ENCODE results near the gene IQCF5. TPM values are rescaled to one million over a fixed set of nuclear protein-coding genes. Genes with fewer than 3 reads are reported as not detected.

IQCF5 gene
- total RNA-seq, 1 experiment from 2014 or later = not detected

DNA sequence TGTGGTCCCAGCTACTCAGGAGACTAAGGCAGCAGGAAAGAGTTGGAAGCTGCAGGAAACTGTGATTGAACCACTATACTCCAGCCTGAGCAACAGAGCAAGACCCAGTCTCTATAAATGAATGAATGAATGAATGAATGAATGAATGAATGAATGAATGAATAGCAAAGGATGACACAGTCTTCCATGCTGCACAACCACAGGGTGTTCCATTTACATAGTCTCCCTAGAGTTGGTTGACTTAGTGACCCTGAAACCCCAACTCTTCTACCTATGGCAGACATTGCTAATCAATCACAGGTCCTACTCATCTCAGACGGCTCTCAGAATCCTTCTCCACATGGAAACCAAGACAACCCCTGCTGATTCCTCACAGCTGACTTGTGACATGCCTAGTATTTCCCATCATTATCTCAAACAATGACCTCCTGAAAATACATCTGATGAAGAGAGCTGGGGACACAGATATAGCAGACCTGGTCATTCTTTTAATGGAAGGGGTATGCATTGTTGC lies 2.1 kb downstream of the IQCF5 start:
- Histone ChIP-seq H3K18ac (ENCODE audit: insufficient read length, low read depth, low read length) (no peak overlapping the region), H3K4me1 (ENCODE audit: insufficient read depth, low read length) (no peaks in the 10 kb centered on the region), H4K91ac (ENCODE audit: insufficient read length, low read depth, low read length) (no peak overlapping the region), H3K79me2 (ENCODE audit: insufficient read depth, low read length) (no peaks in the 10 kb centered on the region), H2BK12ac (ENCODE audit: insufficient read length, low read depth, low read length) (no peak overlapping the region), H3K9me3 (ENCODE audit: control insufficient read depth, low read depth, low read length) (no peaks in the 10 kb centered on the region), H3K9ac (ENCODE audit: extremely low read depth, insufficient read length, low read length) (no peak overlapping the region), H3K14ac (ENCODE audit: insufficient read depth, low read length) (no peak overlapping the region), H3K27me3 (ENCODE audit: insufficient read depth, low read length) (no peaks in the 10 kb centered on the region; the same call in 1 of the 2 replicates), H3T11ph (ENCODE audit: low read length) (no peak overlapping the region), H4K20me1 (ENCODE audit: control insufficient read depth, insufficient read depth, insufficient read length) (no peaks in the 10 kb centered on the region), H2BK20ac (ENCODE audit: low read depth, low read length, poor library complexity, severe bottlenecking) (no peak overlapping the region), H2AFZ (ENCODE audit: low read length) (no peak overlapping the region), H2AK5ac (ENCODE audit: insufficient read length, low read length) (no peak overlapping the region), H2BK120ac (ENCODE audit: low read depth, low read length, poor library complexity, severe bottlenecking) (no peak overlapping the region), H2BK15ac (ENCODE audit: low read depth, low read length) (no peak overlapping the region), H3K23me2 (ENCODE audit: insufficient read length, low read depth, low read length, poor library complexity, severe bottlenecking) (no peaks in the 10 kb centered on the region), H3K56ac (ENCODE audit: insufficient read length, low read depth, low read length) (no peak overlapping the region), H3K4ac (ENCODE audit: low read depth, low read length) (no peak overlapping the region), H3K27ac (ENCODE audit: insufficient read length, low read depth, low read length) (no peak overlapping the region), H3K23ac (ENCODE audit: insufficient read length, low read depth, low read length) (no peak overlapping the region), H3K4me2 (ENCODE audit: insufficient read depth, insufficient read length, low read length) (no peak overlapping the region), H3K79me1 (ENCODE audit: insufficient read depth, low read depth, low read length, poor library complexity, severe bottlenecking) (no peaks in the 10 kb centered on the region), H2BK5ac (ENCODE audit: insufficient read length, low read length) (no peak overlapping the region), H4K8ac (replicated peaks; ENCODE audit: insufficient read length, low read depth, low read length) (no peak overlapping the region), H4K5ac (ENCODE audit: insufficient read length, low read depth, low read length) (no peak overlapping the region)
- Mint-ChIP-seq H3K4me1 (peaks cover 0 to 15% of the 10 kb centered on the region in 2 experiments; a peak in 3 of 4 replicates), H3K9me3 (no peaks in the 10 kb centered on the region; a peak in 1 of 5 replicates), H3K27ac (no peak overlapping the region), H3K36me3 (ENCODE audit: insufficient read depth in 1 of 3, low read depth in 3 of 3) (no peaks in the 10 kb centered on the region; a peak in 1 of 7 replicates), H3K4me3 (no peak overlapping the region), H3K27me3 (ENCODE audit: low read depth) (peaks cover 18% of the 10 kb centered on the region)
- TF ChIP-seq, protein P1, sequence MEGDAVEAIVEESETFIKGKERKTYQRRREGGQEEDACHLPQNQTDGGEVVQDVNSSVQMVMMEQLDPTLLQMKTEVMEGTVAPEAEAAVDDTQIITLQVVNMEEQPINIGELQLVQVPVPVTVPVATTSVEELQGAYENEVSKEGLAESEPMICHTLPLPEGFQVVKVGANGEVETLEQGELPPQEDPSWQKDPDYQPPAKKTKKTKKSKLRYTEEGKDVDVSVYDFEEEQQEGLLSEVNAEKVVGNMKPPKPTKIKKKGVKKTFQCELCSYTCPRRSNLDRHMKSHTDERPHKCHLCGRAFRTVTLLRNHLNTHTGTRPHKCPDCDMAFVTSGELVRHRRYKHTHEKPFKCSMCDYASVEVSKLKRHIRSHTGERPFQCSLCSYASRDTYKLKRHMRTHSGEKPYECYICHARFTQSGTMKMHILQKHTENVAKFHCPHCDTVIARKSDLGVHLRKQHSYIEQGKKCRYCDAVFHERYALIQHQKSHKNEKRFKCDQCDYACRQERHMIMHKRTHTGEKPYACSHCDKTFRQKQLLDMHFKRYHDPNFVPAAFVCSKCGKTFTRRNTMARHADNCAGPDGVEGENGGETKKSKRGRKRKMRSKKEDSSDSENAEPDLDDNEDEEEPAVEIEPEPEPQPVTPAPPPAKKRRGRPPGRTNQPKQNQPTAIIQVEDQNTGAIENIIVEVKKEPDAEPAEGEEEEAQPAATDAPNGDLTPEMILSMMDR (conservative IDR thresholded peaks at IDR 0.05) = no peak
- no peak for DNase-seq
- WGBS (ENCODE audit: extremely low coverage, insufficient read length, low lambda C conversion rate) = no CpG with 5 or more reads among the region's 1 CpG

Measured in H9 (cell line).